Transverse colon (tissue), 4 donors: ENCODE measurements around the gene RGS16. TPM values are rescaled to one million over a fixed set of nuclear protein-coding genes. Genes with fewer than 3 reads are reported as not detected.

ENCODE experiments used
- DNase-seq: peaks from one replicate; pipeline ENCODE4 v3.0.0-alpha.2; 2019
- H3K27ac ChIP-seq, 4 donors: fragments of 200-600 bp; sonication (generic); 2 replicates each; pipeline ENCODE4 v1.5.1; 2016 to 2018; ENCODE audit warnings: inconsistent platforms in 4 of 4
- H3K27me3 ChIP-seq: fragments of 200-600 bp; sonication (generic); 2 replicates; pipeline ENCODE4 v1.5.1; 2017; ENCODE audit warnings: inconsistent platforms
- H3K36me3 ChIP-seq, 4 donors: fragments of 200-600 bp; sonication (generic); 2 replicates each; pipeline ENCODE4 v1.5.1; 2017 to 2019; ENCODE audit warnings: inconsistent platforms in 4 of 4
- H3K4me1 ChIP-seq, 4 donors: fragments of 200-600 bp; sonication (generic); 2 replicates each; pipeline ENCODE4 v1.5.1; 2017 to 2020; ENCODE audit warnings: inconsistent platforms in 4 of 4
- H3K4me3 ChIP-seq, 4 donors: fragments of 200-600 bp; sonication (generic); 1 replicate in 1 of 4; 2 replicates in 3 of 4; pipeline versions ENCODE4 v1.5.1 to v1.6.1; 2017 to 2019; ENCODE audit warnings: inconsistent platforms in 4 of 4
- H3K9me3 ChIP-seq, 2 donors: fragments of 200-600 bp; sonication (generic); 2 replicates each; pipeline ENCODE4 v1.5.1; 2017 to 2019; ENCODE audit warnings: inconsistent platforms in 2 of 2
- EP300 ChIP-seq: sonication (generic); formaldehyde crosslinking; IDR thresholded peaks from one replicate; pipeline ENCODE4 v1.6.1; 2017; ENCODE audit warnings: antibody characterized with exemption, low read depth
- POLR2A ChIP-seq: fragments of 450-650 bp; IDR thresholded peaks from one replicate; pipeline ENCODE4 v1.6.1; 2016; ENCODE audit warnings: antibody characterized with exemption, mild to moderate bottlenecking, moderate library complexity
- POLR2AphosphoS5 ChIP-seq, 3 donors: sonication (generic); formaldehyde crosslinking; IDR thresholded peaks; one replicate each; pipeline ENCODE4 v1.6.1; 2016; ENCODE audit warnings: antibody characterized with exemption in 3 of 3
- WGBS, 2 donors: methylation state at CpG; one replicate each; pipeline ENCODE4 v1.1.5; 2018; ENCODE audit warnings: low coverage in 1 of 2; 5-methylcytosine and 5-hydroxymethylcytosine counted together
- in situ Hi-C, 4 donors: fragments of 200-750 bp; cut with MboI; loops; one replicate each; pipeline versions ENCODE4 v1.15.0 to v1.15.1; 2017; ENCODE audit warnings: low sequenced_read_pairs in 3 of 4, low pct_ligation_motif_present in 1 of 4, low pct_unique_long_range_greater_than_20kb in 1 of 4
- intact Hi-C: fragments of 100-400 bp; cut with DNase I; formaldehyde crosslinking; loops from one replicate; pipeline ENCODE4 v1.15.1; 2023; ENCODE audit warnings: low total_unique reads
- total RNA-seq, 4 donors: library from RNA; depleted of rRNA; stranded (reverse); fragments of >200 nt; gene quantifications; one replicate each; pipeline ENCODE4 v1.1.0, GENCODE V29; 2016
- TF ChIP-seq, protein P1 (sequence below), 5 experiments: fragments of 200-600 bp in 3 of 5; fragments of 450-650 bp in 2 of 5; sonication (generic) in 3 of 5; IDR thresholded peaks; 1 replicate in 2 of 5; 2 replicates in 3 of 5; pipeline ENCODE4 v1.5.1; 2016 to 2017; ENCODE audit warnings: antibody characterized with exemption in 5 of 5, inconsistent platforms in 3 of 5, mild to moderate bottlenecking in 2 of 5, moderate library complexity in 1 of 5

RGS16 gene
- total RNA-seq, 4 donors from 2014 or later, result 0.82 to 3.0 (median 1.7) TPM; not detected in 1

DNA sequence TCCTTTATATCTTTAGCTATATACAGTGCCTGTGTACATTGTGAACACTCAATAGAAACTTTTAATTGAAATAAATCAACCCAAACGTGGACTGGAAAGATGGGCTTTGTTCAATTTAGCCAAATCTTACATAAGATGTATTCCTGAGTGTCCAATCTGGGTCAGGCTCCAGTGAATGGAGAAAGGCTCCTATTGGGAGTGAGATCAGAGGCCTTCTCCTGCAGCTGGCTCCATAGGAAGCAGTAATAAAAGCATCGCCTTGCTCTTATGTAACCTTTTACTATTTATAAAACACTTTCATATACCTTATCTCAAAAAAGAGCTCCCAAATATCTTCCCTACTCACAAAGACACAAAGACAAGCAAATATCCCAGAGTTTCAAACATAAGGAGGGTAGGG is 24.9 kb upstream of the RGS16 start:
- WGBS, 2 donors, result 54 to 63% methylated on average over 2 of the region's 2 CpGs
- DNase-seq, result no peak
- Histone ChIP-seq H3K27ac (no peak overlapping the region), H3K9me3 (no peaks in the 10 kb centered on the region), H3K36me3 (no peaks in the 10 kb centered on the region), H3K4me1 (peaks cover 0 to 8% (median 2%) of the 10 kb centered on the region in 4 donors), H3K4me3 (no peak overlapping the region), H3K27me3 (no peaks in the 10 kb centered on the region)
- intact Hi-C loops, result no loop called here
- in situ Hi-C loops, result no loop called here
- TF ChIP-seq POLR2A (no peak), EP300 (no peak), POLR2AphosphoS5 (IDR thresholded peaks at IDR 0.05) (no peak)
- TF ChIP-seq, protein P1, sequence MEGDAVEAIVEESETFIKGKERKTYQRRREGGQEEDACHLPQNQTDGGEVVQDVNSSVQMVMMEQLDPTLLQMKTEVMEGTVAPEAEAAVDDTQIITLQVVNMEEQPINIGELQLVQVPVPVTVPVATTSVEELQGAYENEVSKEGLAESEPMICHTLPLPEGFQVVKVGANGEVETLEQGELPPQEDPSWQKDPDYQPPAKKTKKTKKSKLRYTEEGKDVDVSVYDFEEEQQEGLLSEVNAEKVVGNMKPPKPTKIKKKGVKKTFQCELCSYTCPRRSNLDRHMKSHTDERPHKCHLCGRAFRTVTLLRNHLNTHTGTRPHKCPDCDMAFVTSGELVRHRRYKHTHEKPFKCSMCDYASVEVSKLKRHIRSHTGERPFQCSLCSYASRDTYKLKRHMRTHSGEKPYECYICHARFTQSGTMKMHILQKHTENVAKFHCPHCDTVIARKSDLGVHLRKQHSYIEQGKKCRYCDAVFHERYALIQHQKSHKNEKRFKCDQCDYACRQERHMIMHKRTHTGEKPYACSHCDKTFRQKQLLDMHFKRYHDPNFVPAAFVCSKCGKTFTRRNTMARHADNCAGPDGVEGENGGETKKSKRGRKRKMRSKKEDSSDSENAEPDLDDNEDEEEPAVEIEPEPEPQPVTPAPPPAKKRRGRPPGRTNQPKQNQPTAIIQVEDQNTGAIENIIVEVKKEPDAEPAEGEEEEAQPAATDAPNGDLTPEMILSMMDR (IDR thresholded peaks at IDR 0.05), result no peak

DNA sequence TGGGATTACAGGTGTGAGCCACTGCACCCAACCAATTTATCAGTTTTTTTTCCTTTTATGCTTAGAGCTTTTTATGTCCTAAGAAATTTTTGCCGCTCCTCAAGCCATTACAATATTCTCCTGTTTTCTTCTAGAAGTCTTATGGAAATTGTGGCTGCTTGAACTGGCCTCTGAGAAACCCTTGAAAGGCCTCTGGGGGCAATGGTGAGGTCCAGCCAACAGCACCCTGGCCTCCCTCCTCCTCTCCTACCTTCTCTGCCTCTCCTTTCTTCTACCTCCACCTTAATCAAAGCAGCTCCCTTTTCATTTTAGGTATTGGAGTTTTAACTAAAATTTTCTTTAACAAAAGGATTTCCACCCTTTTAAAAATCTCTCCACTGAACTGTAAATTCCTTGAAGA is 24.5 kb upstream of the RGS16 start:
- 88 to 96% methylated on average over 1 of the region's 1 CpG for WGBS, 2 donors
- in situ Hi-C loops, result no loop called here
- no peak for DNase-seq
- Histone ChIP-seq H3K27me3 (no peaks in the 10 kb centered on the region), H3K4me1 (peaks cover 0 to 8% (median 2%) of the 10 kb centered on the region in 4 donors), H3K9me3 (no peaks in the 10 kb centered on the region), H3K4me3 (no peak overlapping the region), H3K27ac (no peak overlapping the region), H3K36me3 (no peaks in the 10 kb centered on the region)
- TF ChIP-seq POLR2AphosphoS5 (IDR thresholded peaks at IDR 0.05) (no peak), EP300 (no peak)
- intact Hi-C loops, result no loop called here

DNA sequence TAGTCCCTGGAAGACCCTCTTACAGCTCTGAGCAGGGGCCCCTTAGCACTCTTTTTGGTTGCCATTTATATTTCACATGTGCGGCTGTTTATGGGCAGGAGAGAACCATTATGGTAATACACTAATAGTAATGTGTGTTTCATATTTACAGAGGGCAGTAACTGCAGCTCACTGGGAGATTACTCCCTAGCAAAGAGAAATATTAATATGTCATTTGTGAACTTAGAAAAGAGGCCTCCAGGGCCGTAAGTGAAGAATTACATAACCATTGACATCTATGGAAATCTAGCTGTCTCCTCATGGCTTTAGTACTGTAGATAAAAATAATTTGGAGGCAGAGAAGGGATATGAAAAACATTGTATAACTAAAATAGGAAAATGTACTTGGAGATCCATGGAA is 23.4 kb upstream of the RGS16 start:
- intact Hi-C loops, result no loop called here
- DNase-seq, result no peak
- TF ChIP-seq, protein P1 (IDR thresholded peaks at IDR 0.05), result no peak
- Histone ChIP-seq H3K27me3 (no peaks in the 10 kb centered on the region), H3K9me3 (no peaks in the 10 kb centered on the region), H3K4me3 (no peak overlapping the region), H3K36me3 (no peaks in the 10 kb centered on the region), H3K27ac (no peak overlapping the region), H3K4me1 (peaks cover 0 to 8% (median 2%) of the 10 kb centered on the region in 4 donors)
- in situ Hi-C loops, result no loop called here
- 81 to 83% methylated on average over 2 of the region's 2 CpGs for WGBS, 2 donors

DNA sequence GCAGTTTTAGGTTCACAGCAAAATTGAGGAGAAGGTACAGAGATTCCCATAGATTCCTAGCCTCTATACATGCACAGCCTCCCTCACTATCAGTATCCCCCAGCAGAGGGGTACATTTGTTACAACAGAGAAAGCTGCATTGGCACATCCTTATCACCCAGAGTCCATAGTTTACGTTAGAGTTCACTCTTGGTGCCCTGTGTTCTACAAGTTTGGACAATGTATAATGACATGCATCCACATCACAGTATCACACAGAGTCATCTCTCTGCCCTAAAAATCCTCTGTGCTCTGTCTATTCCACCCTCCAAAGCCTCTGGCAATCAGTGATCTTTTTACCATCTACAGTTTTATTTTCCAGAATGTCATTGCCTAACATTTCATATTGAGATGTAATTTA is 22.3 kb upstream of the RGS16 start:
- Histone ChIP-seq H3K9me3 (no peaks in the 10 kb centered on the region), H3K27ac (no peak overlapping the region), H3K4me1 (peaks cover 0 to 5% (median 0%) of the 10 kb centered on the region in 4 donors), H3K36me3 (no peaks in the 10 kb centered on the region), H3K4me3 (no peak overlapping the region), H3K27me3 (no peaks in the 10 kb centered on the region)
- in situ Hi-C loops, result no loop called here
- no peak for DNase-seq
- 75% methylated on average over 1 of the region's 1 CpG; no CpG with 5 or more reads in 1 of the 2 donors for WGBS, 2 donors
- intact Hi-C loops, result no loop called here
- TF ChIP-seq POLR2AphosphoS5 (IDR thresholded peaks at IDR 0.05) (no peak), EP300 (no peak), POLR2A (no peak)
- TF ChIP-seq, protein P1 (IDR thresholded peaks at IDR 0.05), result no peak

DNA sequence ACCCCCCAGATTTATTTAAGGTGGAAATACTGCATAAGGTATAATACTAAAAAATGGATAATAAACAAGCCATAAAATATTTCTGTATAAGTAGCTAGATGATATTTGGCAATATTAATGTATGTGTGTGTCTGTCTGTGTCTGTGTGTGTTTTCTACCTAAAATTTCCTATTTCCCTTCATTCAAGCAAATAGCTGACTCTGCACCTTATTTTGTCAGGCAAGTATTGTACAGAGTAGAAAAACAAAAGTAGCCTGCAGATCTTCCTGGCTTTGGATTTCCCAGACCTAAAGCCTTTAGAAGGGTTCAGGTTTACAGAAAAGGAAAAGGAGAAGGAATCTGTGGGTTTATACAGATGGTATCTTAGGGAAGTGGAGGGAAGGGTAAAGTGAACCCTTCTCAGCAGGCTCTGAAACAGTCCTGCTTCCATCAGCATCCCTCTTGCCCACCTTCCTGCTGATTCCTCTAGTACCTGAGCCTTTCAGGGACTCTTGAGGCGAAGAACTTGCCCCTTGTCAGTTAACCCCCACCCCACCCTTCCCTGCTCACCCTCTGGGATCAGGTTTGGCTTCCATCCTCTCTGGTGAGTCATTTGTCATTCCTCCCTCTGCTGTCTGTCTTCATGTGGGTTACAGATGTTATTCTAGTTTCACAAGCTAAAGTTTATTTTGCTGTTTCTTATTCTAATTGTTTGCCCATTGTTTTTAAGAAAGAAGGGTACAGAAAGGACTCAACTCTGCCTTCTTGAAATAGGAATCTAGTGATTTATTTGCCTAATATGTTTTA is 21.7 kb upstream of the RGS16 start:
- no peak for DNase-seq
- TF ChIP-seq, protein P1 (IDR thresholded peaks at IDR 0.05), result no peak
- TF ChIP-seq EP300 (no peak), POLR2AphosphoS5 (IDR thresholded peaks at IDR 0.05) (no peak), POLR2A (no peak)
- Histone ChIP-seq H3K4me1 (no peaks in the 10 kb centered on the region), H3K27ac (no peak overlapping the region), H3K36me3 (no peaks in the 10 kb centered on the region), H3K4me3 (no peak overlapping the region), H3K9me3 (no peaks in the 10 kb centered on the region), H3K27me3 (no peaks in the 10 kb centered on the region)
- in situ Hi-C loops, result no loop called here
- 0 to 70% methylated on average over 1 of the region's 1 CpG for WGBS, 2 donors
- intact Hi-C loops, result no loop called here
